SK-N-SH (cell line): ENCODE measurements around the gene ZNF74. TPM values are rescaled to one million over a fixed set of nuclear protein-coding genes. Genes with fewer than 3 reads are reported as not detected.

Source experiments
- CTCF ChIA-PET: fragments of 300-600, 350-600 bp; formaldehyde crosslinking; extraction: SDS; loops from one replicate; lab custom pipeline; 2021; lab: Yijun Ruan, JAX
- POLR2A ChIA-PET: fragments of 350-600 bp; sonication (Branson Sonifier 250); formaldehyde crosslinking; extraction: SDS; loops from one replicate; lab custom pipeline; 2020; ENCODE audit warnings: antibody characterized with exemption, inconsistent platforms; lab: Yijun Ruan, JAX
- DNase-seq: peaks from one replicate; pipeline ENCODE4 v3.0.0; 2012
- H2AFZ ChIP-seq: fragments of 200-600 bp; sonication (generic); 2 replicates; pipeline ENCODE4 v1.8.1; 2016; ENCODE audit warnings: antibody characterized with exemption, mild to moderate bottlenecking, low read depth
- H3F3A ChIP-seq: fragments of 200-600 bp; sonication (generic); replicated peaks from 2 replicates; pipeline ENCODE3; 2016; ENCODE audit warnings: antibody characterized with exemption, mild to moderate bottlenecking; ENCODE audit not compliant: insufficient read depth
- H3K27ac ChIP-seq, 2 experiments: fragments of 200-500 bp in 1 of 2; fragments of 200-600 bp in 1 of 2; sonication (Bioruptor generic) in 1 of 2; sonication (generic), shearing (Covaris generic) in 1 of 2; 2 replicates each; pipeline versions ENCODE4 v1.5.1 to v1.6.1; 2014 to 2016; ENCODE audit warnings: low read depth in 2 of 2, inconsistent platforms in 1 of 2, low read length in 1 of 2, mild to moderate bottlenecking in 1 of 2, mixed read lengths in 1 of 2
- H3K27me3 ChIP-seq: fragments of 200-600 bp; sonication (generic), shearing (Covaris generic); 2 replicates; pipeline ENCODE4 v1.6.1; 2016; ENCODE audit warnings: mixed run types; ENCODE audit not compliant: insufficient read depth
- H3K36me3 ChIP-seq, 2 experiments: fragments of 200-500 bp in 1 of 2; fragments of 200-600 bp in 1 of 2; sonication (Bioruptor generic) in 1 of 2; sonication (generic) in 1 of 2; replicated peaks in 1 of 2; 2 replicates each; pipeline versions ENCODE3 to v1.5.1; 2014 to 2016; ENCODE audit warnings: low read length in 1 of 2, mild to moderate bottlenecking in 1 of 2; ENCODE audit not compliant: insufficient read depth in 2 of 2, control insufficient read depth in 1 of 2
- H3K4me1 ChIP-seq, 2 experiments: fragments of 200-500 bp in 1 of 2; fragments of 200-600 bp in 1 of 2; sonication (Bioruptor generic) in 1 of 2; sonication (generic), shearing (Covaris generic) in 1 of 2; 2 replicates each; pipeline versions ENCODE4 v1.5.1 to v1.6.1; 2014 to 2016; ENCODE audit warnings: low read depth in 1 of 2, low read length in 1 of 2, mixed run types in 1 of 2; ENCODE audit not compliant: insufficient read depth in 2 of 2, control insufficient read depth in 1 of 2
- H3K4me2 ChIP-seq: fragments of 200-600 bp; sonication (generic), shearing (Covaris generic); 2 replicates; pipeline ENCODE4 v1.6.1; 2017; ENCODE audit warnings: mixed run types
- H3K4me3 ChIP-seq, 2 experiments: fragments of 200-500 bp in 1 of 2; fragments of 200-600 bp in 1 of 2; sonication (Bioruptor generic) in 1 of 2; sonication (generic), shearing (Covaris generic) in 1 of 2; 2 replicates each; pipeline versions ENCODE4 v1.5.1 to v1.8.1; 2014 to 2016; ENCODE audit warnings: low read depth in 2 of 2, inconsistent platforms in 1 of 2, low read length in 1 of 2, mild to moderate bottlenecking in 1 of 2, mixed read lengths in 1 of 2, moderate library complexity in 1 of 2
- H3K79me2 ChIP-seq: fragments of 200-600 bp; sonication (generic); 2 replicates; pipeline ENCODE4 v1.8.1; 2017; ENCODE audit warnings: mild to moderate bottlenecking; ENCODE audit not compliant: insufficient read depth
- H3K9ac ChIP-seq: fragments of 200-600 bp; sonication (generic); 2 replicates; pipeline ENCODE4 v1.6.1; 2017; ENCODE audit warnings: mixed run types
- H3K9me2 ChIP-seq: fragments of 200-600 bp; sonication (generic); 2 replicates; pipeline ENCODE4 v1.6.1; 2017; ENCODE audit warnings: mixed run types
- H3K9me3 ChIP-seq: fragments of 200-600 bp; sonication (generic); 2 replicates; pipeline ENCODE4 v1.6.1; 2017; ENCODE audit warnings: mixed run types, mild to moderate bottlenecking, moderate library complexity
- H4K20me1 ChIP-seq: fragments of 200-600 bp; sonication (generic); 2 replicates; pipeline ENCODE4 v1.6.1; 2017; ENCODE audit warnings: mild to moderate bottlenecking, mixed run types; ENCODE audit not compliant: insufficient read depth
- ELF1 ChIP-seq: IDR thresholded peaks from 2 replicates; pipeline ENCODE4 v1.4.0; 2012
- EZH2phosphoT487 ChIP-seq: fragments of 200-600 bp; sonication (generic); IDR thresholded peaks from 2 replicates; pipeline ENCODE4 v1.6.1; 2017; ENCODE audit warnings: low read depth, mixed run types, mild to moderate bottlenecking, antibody characterized with exemption, moderate library complexity, borderline replicate concordance
- FOXJ3 ChIP-seq: sonication (generic); formaldehyde crosslinking; IDR thresholded peaks from 2 replicates; pipeline ENCODE4 v1.5.1; 2020; ENCODE audit warnings: mild to moderate bottlenecking, missing genetic modification reagents
- FOXM1 ChIP-seq: IDR thresholded peaks from 2 replicates; pipeline ENCODE4 v1.4.0; 2012; ENCODE audit warnings: low read depth, mild to moderate bottlenecking
- GABPA ChIP-seq: IDR thresholded peaks from 2 replicates; pipeline ENCODE4 v1.4.0; 2012; ENCODE audit warnings: low read depth, mild to moderate bottlenecking
- IRF3 ChIP-seq: fragments of 150-350 bp; IDR thresholded peaks from 2 replicates; pipeline ENCODE4 v1.6.1; 2016; ENCODE audit warnings: mild to moderate bottlenecking, low read depth, low read length
- MEF2A ChIP-seq: IDR thresholded peaks from 2 replicates; pipeline ENCODE4 v1.4.0; 2012; ENCODE audit warnings: low read depth, borderline replicate concordance
- NFIC ChIP-seq: IDR thresholded peaks from 2 replicates; pipeline ENCODE4 v1.4.0; 2012; ENCODE audit warnings: borderline replicate concordance
- PBX3 ChIP-seq: IDR thresholded peaks from 2 replicates; pipeline ENCODE4; 2012
- POLR2AphosphoS5 ChIP-seq: IDR thresholded peaks from 2 replicates; pipeline ENCODE4 v1.6.1; 2012; ENCODE audit warnings: low read depth, low read length
- RFX5 ChIP-seq: IDR thresholded peaks from 2 replicates; pipeline ENCODE4 v1.6.1; 2012; ENCODE audit warnings: mild to moderate bottlenecking, improper control_type of control experiment, low read length
- SIN3A ChIP-seq: IDR thresholded peaks from 2 replicates; pipeline ENCODE4 v1.6.1; 2012; ENCODE audit warnings: low read depth, mild to moderate bottlenecking, low read length, moderate library complexity, borderline replicate concordance
- SMC3 ChIP-seq: IDR thresholded peaks from 2 replicates; pipeline ENCODE4 v1.6.1; 2012; ENCODE audit warnings: low read depth, low read length, improper control_type of control experiment
- TAF1 ChIP-seq: IDR thresholded peaks from 2 replicates; pipeline ENCODE4 v1.6.1; 2012; ENCODE audit warnings: low read depth, mild to moderate bottlenecking, low read length, moderate library complexity, borderline replicate concordance
- USF1 ChIP-seq: IDR thresholded peaks from 2 replicates; pipeline ENCODE4 v1.4.0; 2012; ENCODE audit warnings: low read depth, borderline replicate concordance
- ZBTB33 ChIP-seq: IDR thresholded peaks from 2 replicates; pipeline ENCODE4 v1.4.0; 2012; ENCODE audit warnings: low read depth, borderline replicate concordance
- WGBS: methylation state at CpG from one replicate; pipeline ENCODE4 v1.1.6; 2017; ENCODE audit warnings: low lambda C conversion rate; 5-methylcytosine and 5-hydroxymethylcytosine counted together
- polyA plus RNA-seq, 3 experiments: library from polyadenylated mRNA; depleted of rRNA; stranded (reverse); fragments of >200 nt; gene quantifications; 2 replicates each; pipeline ENCODE4 v1.2.3, GENCODE V29; 2012

Gene ZNF74
- polyA plus RNA-seq, 1 of the 3 experiments (the other 2 are of a cell fraction): 8.0 TPM

- Histone ChIP-seq H2AFZ (no peak overlapping the region), H3K9ac (no peak overlapping the region), H3K36me3 (peaks cover 11 to 59% of the 10 kb centered on the region in 2 experiments), H3K27me3 (no peaks in the 10 kb centered on the region), H3K79me2 (peaks cover 35% of the 10 kb centered on the region), H3K9me2 (no peaks in the 10 kb centered on the region), H3K27ac (no peak overlapping the region), H3K4me1 (peaks cover under 1 to 14% of the 10 kb centered on the region in 2 experiments; a peak in 2 of 4 replicates), H3K4me2 (no peak overlapping the region), H3K9me3 (no peaks in the 10 kb centered on the region), H3F3A (peaks cover 5% of the 10 kb centered on the region), H3K4me3 (no peak overlapping the region), H4K20me1 (peaks cover 67% of the 10 kb centered on the region)
- 97% methylated on average over 18 of the region's 23 CpGs for WGBS
- DNase-seq: no peak
- ChIA-PET POLR2A (interaction anchor here (1.3 kb wide), 1 partner anchor 8 kb away, joined by 4 read pairs; no protein-coding TSS in a partner anchor), CTCF (interaction anchor here (1.1 to 2.8 kb wide), 3 partner anchors 10 to 111 kb away, joined by 4 to 8 read pairs (median 7); no protein-coding TSS in a partner anchor)
- no peak for TF ChIP-seq RFX5
- TF ChIP-seq SMC3: no peak
These were observed 34.7 kb downstream of the ZNF74 start for GRCh38 chr22:20428496-20429253.

GRCh38 chr22:20429254-20430100, 35.5 kb downstream of the ZNF74 start:
- POLR2A ChIA-PET: no interaction called here
- H3K36me3 ChIP-seq: peaks cover 11 to 55% of the 10 kb centered on the region in 2 experiments

More at GRCh38 chr22:20429254-20430100, 35.5 kb downstream of the ZNF74 start:
- Histone ChIP-seq H3K4me3 (no peak overlapping the region), H3K9me2 (no peaks in the 10 kb centered on the region), H2AFZ (no peak overlapping the region), H3F3A (no peaks in the 10 kb centered on the region), H3K27ac (no peak overlapping the region), H3K79me2 (peaks cover 43% of the 10 kb centered on the region), H3K9me3 (no peaks in the 10 kb centered on the region), H3K9ac (no peak overlapping the region), H3K4me1 (peaks cover 0 to 7% of the 10 kb centered on the region in 2 experiments; a peak in 1 of 4 replicates), H3K27me3 (no peaks in the 10 kb centered on the region), H4K20me1 (peaks cover 67% of the 10 kb centered on the region), H3K4me2 (no peak overlapping the region)
- WGBS: 93% methylated on average over 54 of the region's 75 CpGs
- TF ChIP-seq ELF1 (no peak), GABPA (no peak), NFIC (no peak), TAF1 (no peak), IRF3 (no peak), POLR2AphosphoS5 (no peak), SMC3 (no peak), USF1 (no peak), SIN3A (no peak), PBX3 (no peak), FOXJ3 (CRISPR knock-in tag) (no peak), MEF2A (no peak), EZH2phosphoT487 (no peak), ZBTB33 (no peak), FOXM1 (no peak)
- CTCF ChIA-PET: interaction anchor here (1.0 to 2.8 kb wide), 3 partner anchors 11 to 25 kb away, joined by 4 to 8 read pairs (median 7); no protein-coding TSS in a partner anchor
- peak; percentile 74 for DNase-seq
